ENCODE measurements around the gene PPM1L. TPM values are rescaled to one million over a fixed set of nuclear protein-coding genes. Genes with fewer than 3 reads are reported as not detected.

The PPM1L gene
- total RNA-seq, 1 experiment from 2014 or later = 13.2 TPM

GRCh38 chr3:160753953-160754352, 2.1 kb upstream of the PPM1L start:
- BruUV-seq (replicated peaks) = no TSS peak
- Histone ChIP-seq H3K27me3 (ENCODE audit: insufficient read depth, low read length) (no peaks in the 10 kb centered on the region), H3K9me3 (ENCODE audit: control insufficient read depth in 1 of 2, insufficient read depth in 1 of 2, low read depth in 1 of 2, low read length in 2 of 2) (no peaks in the 10 kb centered on the region), H2AFZ (ENCODE audit: low read depth, low read length, poor library complexity, severe bottlenecking) (no peak overlapping the region), H3K9ac (ENCODE audit: low read length) (peak overlapping the region; percentile 70), H3K79me2 (ENCODE audit: insufficient read depth, low read length) (peaks cover 3% of the 10 kb centered on the region; the same call in 1 of the 2 replicates), H4K20me1 (ENCODE audit: insufficient read depth) (no peaks in the 10 kb centered on the region), H3K4me3 (replicated peaks in 1 of 2; ENCODE audit: low read depth in 1 of 2, low read length in 2 of 2) (peak overlapping the region; percentile 70 to 95), H3K27ac (ENCODE audit: low read depth, low read length) (peak overlapping the region; percentile 80; the same call in 1 of the 2 replicates), H3K4me2 (ENCODE audit: low read length) (peak overlapping the region; percentile 91), H3K9me2 (ENCODE audit: insufficient read depth) (no peaks in the 10 kb centered on the region), H3K4me1 (ENCODE audit: control insufficient read depth in 1 of 2, insufficient read depth in 2 of 2, low read length in 2 of 2) (peaks cover 4 to 15% of the 10 kb centered on the region in 2 experiments; a peak in 3 of 4 replicates), H3K36me3 (ENCODE audit: control insufficient read depth in 1 of 2, insufficient read depth in 2 of 2, low read length in 2 of 2) (no peaks in the 10 kb centered on the region)
- intact Hi-C loops (cut with micrococcal nuclease) = no loop called here
- ChIA-PET RAD21 (ENCODE audit: low non-redundant PET in 1 of 2, low total read pairs in 2 of 2, uncharacterized antibody in 2 of 2, unreplicated experiment in 2 of 2) (no interaction called here), CTCF (no interaction called here), POLR2A (no interaction called here)
- no peak for DNase-seq (ENCODE audit: low read depth, low spot score)
- no peak for ATAC-seq
- no peak for TF ChIP-seq ZFX (IDR thresholded peaks at IDR 0.05)
- TF ChIP-seq SP1 (IDR thresholded peaks at IDR 0.05; ENCODE audit: low read depth) = no peak
- no peak for TF ChIP-seq CTCF (IDR thresholded peaks at IDR 0.05 in 2 of 3, conservative IDR thresholded peaks at IDR 0.05 in 1 of 3; ENCODE audit: borderline replicate concordance in 1 of 3, insufficient read depth in 1 of 3, low read depth in 2 of 3, low read length in 2 of 3)
- no peak for TF ChIP-seq EZH2phosphoT487 (IDR thresholded peaks at IDR 0.05; ENCODE audit: borderline replicate concordance)
- no peak for TF ChIP-seq TCF7L2 (IDR thresholded peaks at IDR 0.05; ENCODE audit: borderline replicate concordance, extremely low read depth, insufficient read depth, insufficient read length)
- no peak for TF ChIP-seq EGR1 (IDR thresholded peaks at IDR 0.05; ENCODE audit: low read depth)

GRCh38 chr3:160754371-160754854, 1.6 kb upstream of the PPM1L start:
- peaks cover 5% of the 10 kb centered on the region; the same call in 1 of the 2 replicates for H3K79me2 ChIP-seq (ENCODE audit: insufficient read depth, low read length)
- peak overlapping the region; percentile 70 to 95 for H3K4me3 ChIP-seq (replicated peaks in 1 of 2; ENCODE audit: low read depth in 1 of 2, low read length in 2 of 2)
- BruUV-seq (replicated peaks) = TSS peak; percentile 76
- no peak for DNase-seq (ENCODE audit: low read depth, low spot score)
- no peaks in the 10 kb centered on the region for H3K9me2 ChIP-seq (ENCODE audit: insufficient read depth)
- H3K9me3 ChIP-seq (ENCODE audit: control insufficient read depth in 1 of 2, insufficient read depth in 1 of 2, low read depth in 1 of 2, low read length in 2 of 2) = no peaks in the 10 kb centered on the region
- H4K20me1 ChIP-seq (ENCODE audit: insufficient read depth) = no peaks in the 10 kb centered on the region
- peak; percentile 4; the same call in 1 of the 2 replicates for ATAC-seq
- peak overlapping the region; percentile 96 for H2AFZ ChIP-seq (ENCODE audit: low read depth, low read length, poor library complexity, severe bottlenecking)
- H3K9ac ChIP-seq (ENCODE audit: low read length) = peak overlapping the region; percentile 70
- ChIA-PET CTCF (no interaction called here), RAD21 (ENCODE audit: low non-redundant PET in 1 of 2, low total read pairs in 2 of 2, uncharacterized antibody in 2 of 2, unreplicated experiment in 2 of 2) (no interaction called here), POLR2A (interaction anchor here (1.7 kb wide), 1 partner anchor 17 kb away, joined by 5 read pairs; no protein-coding TSS in a partner anchor)
- no peaks in the 10 kb centered on the region for H3K36me3 ChIP-seq (ENCODE audit: control insufficient read depth in 1 of 2, insufficient read depth in 2 of 2, low read length in 2 of 2)
- peak overlapping the region; percentile 91 for H3K4me2 ChIP-seq (ENCODE audit: low read length)
- intact Hi-C loops (cut with micrococcal nuclease) = no loop called here
- H3K27me3 ChIP-seq (ENCODE audit: insufficient read depth, low read length) = no peaks in the 10 kb centered on the region
- peak overlapping the region; percentile 80 for H3K27ac ChIP-seq (ENCODE audit: low read depth, low read length)
- H3K4me1 ChIP-seq (ENCODE audit: control insufficient read depth in 1 of 2, insufficient read depth in 2 of 2, low read length in 2 of 2) = peaks cover 4 to 15% of the 10 kb centered on the region in 2 experiments; a peak in 3 of 4 replicates
- TF ChIP-seq EZH2 (IDR thresholded peaks at IDR 0.05) = no peak
- TF ChIP-seq ZFX (IDR thresholded peaks at IDR 0.05) = no peak
- TF ChIP-seq YY1 (IDR thresholded peaks at IDR 0.05; ENCODE audit: extremely low read depth, insufficient replicate concordance, low read depth, low read length) = no peak
- no peak for TF ChIP-seq EZH2phosphoT487 (IDR thresholded peaks at IDR 0.05; ENCODE audit: borderline replicate concordance)
- peak; percentile 66; the same call in 1 of the 2 replicates for TF ChIP-seq SIN3A (IDR thresholded peaks at IDR 0.05; ENCODE audit: low read depth)
- no peak for TF ChIP-seq JUND (IDR thresholded peaks at IDR 0.05)
- TF ChIP-seq FOSL1 (IDR thresholded peaks at IDR 0.05; ENCODE audit: low read depth) = no peak
- no peak for TF ChIP-seq CBX3 (IDR thresholded peaks at IDR 0.05; ENCODE audit: low read depth)
- TF ChIP-seq ZBTB33 (IDR thresholded peaks at IDR 0.05; ENCODE audit: extremely low read depth, insufficient replicate concordance, low read length) = no peak
- no peak for TF ChIP-seq POLR2AphosphoS5 (IDR thresholded peaks at IDR 0.05; ENCODE audit: low read depth, low read length)
- no peak for TF ChIP-seq CEBPB (IDR thresholded peaks at IDR 0.05; ENCODE audit: low read depth)
- TF ChIP-seq MAX (IDR thresholded peaks at IDR 0.05) = no peak
- no peak for TF ChIP-seq EGR1 (IDR thresholded peaks at IDR 0.05; ENCODE audit: low read depth)
- no peak for TF ChIP-seq ELF1 (IDR thresholded peaks at IDR 0.05; ENCODE audit: borderline replicate concordance, low read depth)

Measured in HCT116 (cell line).